Measurements from ENCODE around the gene KCTD1. TPM values are rescaled to one million over a fixed set of nuclear protein-coding genes. Genes with fewer than 3 reads are reported as not detected.

Gene KCTD1
- total and polyA plus RNA-seq, 2 donors (not counting 1 experiment from before 2014, with no cell fraction given): 2.3 to 5.0 TPM

DNA sequence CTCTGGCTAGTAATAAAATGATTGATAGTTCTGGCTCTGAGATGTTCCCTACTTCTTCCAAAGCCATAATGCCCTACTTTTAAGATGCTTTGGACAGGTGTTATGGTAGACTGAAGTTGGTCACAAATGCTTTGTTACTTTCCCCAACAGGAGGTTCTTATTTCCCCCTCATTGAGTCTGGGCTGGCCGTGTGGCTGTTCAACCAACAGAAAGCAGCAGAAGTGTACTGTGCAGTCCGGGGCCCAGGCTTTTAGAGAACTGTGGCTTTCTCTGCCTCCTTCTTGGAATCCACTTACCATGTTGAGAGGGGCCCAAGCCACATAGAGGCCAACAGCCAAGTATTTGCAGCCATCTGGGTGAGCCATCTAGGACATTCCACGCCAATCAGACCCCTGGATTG lies 94.2 kb downstream of the KCTD1 start:
- TF ChIP-seq, protein P1, sequence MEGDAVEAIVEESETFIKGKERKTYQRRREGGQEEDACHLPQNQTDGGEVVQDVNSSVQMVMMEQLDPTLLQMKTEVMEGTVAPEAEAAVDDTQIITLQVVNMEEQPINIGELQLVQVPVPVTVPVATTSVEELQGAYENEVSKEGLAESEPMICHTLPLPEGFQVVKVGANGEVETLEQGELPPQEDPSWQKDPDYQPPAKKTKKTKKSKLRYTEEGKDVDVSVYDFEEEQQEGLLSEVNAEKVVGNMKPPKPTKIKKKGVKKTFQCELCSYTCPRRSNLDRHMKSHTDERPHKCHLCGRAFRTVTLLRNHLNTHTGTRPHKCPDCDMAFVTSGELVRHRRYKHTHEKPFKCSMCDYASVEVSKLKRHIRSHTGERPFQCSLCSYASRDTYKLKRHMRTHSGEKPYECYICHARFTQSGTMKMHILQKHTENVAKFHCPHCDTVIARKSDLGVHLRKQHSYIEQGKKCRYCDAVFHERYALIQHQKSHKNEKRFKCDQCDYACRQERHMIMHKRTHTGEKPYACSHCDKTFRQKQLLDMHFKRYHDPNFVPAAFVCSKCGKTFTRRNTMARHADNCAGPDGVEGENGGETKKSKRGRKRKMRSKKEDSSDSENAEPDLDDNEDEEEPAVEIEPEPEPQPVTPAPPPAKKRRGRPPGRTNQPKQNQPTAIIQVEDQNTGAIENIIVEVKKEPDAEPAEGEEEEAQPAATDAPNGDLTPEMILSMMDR (IDR thresholded peaks at IDR 0.05): no peak
- peaks cover 0 to 3% (median 0%) of the 10 kb centered on the region in 4 experiments for H3K27me3 ChIP-seq (replicated peaks in 1 of 4; ENCODE audit: control extremely low read depth in 1 of 4, control insufficient read depth in 3 of 4, insufficient read depth in 4 of 4, low read length in 3 of 4)
- H2AFZ ChIP-seq (ENCODE audit: insufficient read depth, low read depth, low read length, poor library complexity, severe bottlenecking): no peak overlapping the region
- Mint-ChIP-seq H3K4me1 (no peaks in the 10 kb centered on the region), H3K9me3 (ENCODE audit: insufficient read depth) (no peaks in the 10 kb centered on the region), H3K4me3 (no peak overlapping the region), H3K27me3 (peaks cover 1% of the 10 kb centered on the region), H3K27ac (no peak overlapping the region)
- intact Hi-C loops (cut with micrococcal nuclease): no loop called here
- H4K20me1 ChIP-seq (ENCODE audit: control insufficient read depth, insufficient read depth, low read length, poor library complexity, severe bottlenecking): no peaks in the 10 kb centered on the region
- WGBS (ENCODE audit: insufficient coverage): 89% methylated on average over 3 of the region's 3 CpGs
- no peak overlapping the region for H3K9ac ChIP-seq (ENCODE audit: low read length)
- DNase-seq (no peak), ATAC-seq (ENCODE audit: low read depth) (no peak)
- H3K4me1 ChIP-seq (ENCODE audit: control insufficient read depth in 2 of 2, insufficient read depth in 2 of 2, low read length in 2 of 2): no peaks in the 10 kb centered on the region
- no peaks in the 10 kb centered on the region for H3K79me2 ChIP-seq (ENCODE audit: control insufficient read depth, insufficient read depth, low read length)
- H3K27ac ChIP-seq (ENCODE audit: low read length in 2 of 2): no peak overlapping the region
- CTCF ChIA-PET: no interaction called here
- no peak overlapping the region for H3K4me3 ChIP-seq (ENCODE audit: control extremely low read depth in 1 of 5, extremely low read depth in 1 of 5, insufficient read depth in 1 of 5, low read depth in 2 of 5, low read length in 4 of 5)
- H3K36me3 ChIP-seq (replicated peaks in 1 of 2; ENCODE audit: control extremely low read depth in 1 of 2, control insufficient read depth in 1 of 2, extremely low read depth in 1 of 2, insufficient read depth in 2 of 2, low read length in 1 of 2): no peaks in the 10 kb centered on the region
- H3K4me2 ChIP-seq (replicated peaks; ENCODE audit: low read depth, low read length, poor library complexity, severe bottlenecking): no peak overlapping the region
- H3K9me3 ChIP-seq (ENCODE audit: control extremely low read depth in 1 of 3, control insufficient read depth in 2 of 3, insufficient read depth in 1 of 3, low read length in 2 of 3): no peaks in the 10 kb centered on the region
- POLR2A ChIA-PET: no interaction called here

DNA sequence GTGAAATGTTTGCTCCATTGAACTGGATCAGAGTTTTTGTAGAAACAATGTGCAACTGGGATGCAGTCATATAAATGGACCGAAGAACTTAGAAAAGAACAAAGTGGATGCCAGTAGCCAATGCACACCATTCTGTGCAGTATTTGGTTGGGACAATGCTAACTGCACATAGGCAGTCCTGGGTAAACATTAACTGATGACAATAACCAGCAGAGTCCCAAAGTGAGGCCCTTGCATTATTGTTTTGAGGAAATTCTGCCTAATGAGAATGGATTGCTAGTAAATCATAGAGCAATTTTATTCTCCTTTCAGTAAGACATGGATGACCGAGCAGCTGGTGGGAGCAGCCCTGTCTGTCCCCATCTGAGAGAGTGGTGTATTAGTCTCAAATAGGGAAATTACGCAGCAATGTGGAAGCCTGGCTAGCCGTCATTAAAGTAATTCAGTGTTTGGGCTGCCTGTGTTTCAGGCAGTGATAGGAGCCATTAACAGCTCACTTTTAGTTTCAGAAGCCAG lies 94.9 kb downstream of the KCTD1 start:
- Mint-ChIP-seq H3K27ac (no peak overlapping the region), H3K4me3 (no peak overlapping the region), H3K27me3 (peaks cover 6% of the 10 kb centered on the region), H3K4me1 (peaks cover 1% of the 10 kb centered on the region), H3K9me3 (ENCODE audit: insufficient read depth) (no peaks in the 10 kb centered on the region)
- Histone ChIP-seq H3K4me3 (ENCODE audit: control extremely low read depth in 1 of 5, extremely low read depth in 1 of 5, insufficient read depth in 1 of 5, low read depth in 2 of 5, low read length in 4 of 5) (no peak overlapping the region), H3K9me3 (ENCODE audit: control extremely low read depth in 1 of 3, control insufficient read depth in 2 of 3, insufficient read depth in 1 of 3, low read length in 2 of 3) (no peaks in the 10 kb centered on the region), H3K79me2 (ENCODE audit: control insufficient read depth, insufficient read depth, low read length) (no peaks in the 10 kb centered on the region), H3K9ac (ENCODE audit: low read length) (no peak overlapping the region), H3K4me1 (ENCODE audit: control insufficient read depth in 2 of 2, insufficient read depth in 2 of 2, low read length in 2 of 2) (no peaks in the 10 kb centered on the region), H2AFZ (ENCODE audit: insufficient read depth, low read depth, low read length, poor library complexity, severe bottlenecking) (no peak overlapping the region), H3K27me3 (replicated peaks in 1 of 4; ENCODE audit: control extremely low read depth in 1 of 4, control insufficient read depth in 3 of 4, insufficient read depth in 4 of 4, low read length in 3 of 4) (peaks cover 0 to 3% (median 0%) of the 10 kb centered on the region in 4 experiments), H4K20me1 (ENCODE audit: control insufficient read depth, insufficient read depth, low read length, poor library complexity, severe bottlenecking) (no peaks in the 10 kb centered on the region), H3K4me2 (replicated peaks; ENCODE audit: low read depth, low read length, poor library complexity, severe bottlenecking) (no peak overlapping the region), H3K27ac (ENCODE audit: low read length in 2 of 2) (no peak overlapping the region), H3K36me3 (replicated peaks in 1 of 2; ENCODE audit: control extremely low read depth in 1 of 2, control insufficient read depth in 1 of 2, extremely low read depth in 1 of 2, insufficient read depth in 2 of 2, low read length in 1 of 2) (no peaks in the 10 kb centered on the region)
- DNase-seq (no peak), ATAC-seq (ENCODE audit: low read depth) (no peak)
- POLR2A ChIA-PET: no interaction called here
- CTCF ChIA-PET: no interaction called here
- WGBS (ENCODE audit: insufficient coverage): 100% methylated on average over 3 of the region's 4 CpGs
- TF ChIP-seq EZH2 (IDR thresholded peaks at IDR 0.05; ENCODE audit: borderline replicate concordance, insufficient read depth, low read depth, low read length, poor library complexity, severe bottlenecking): no peak
- TF ChIP-seq, protein P1 (IDR thresholded peaks at IDR 0.05): no peak
- intact Hi-C loops (cut with micrococcal nuclease): no loop called here

Measured in B cell (primary cell).